Ishikawa (cell line): ENCODE data around the gene FAM53B.

Experiments used
- CEBPB ChIP-seq: IDR thresholded peaks from 2 replicates; pipeline ENCODE4 v1.6.1; 2012
- CREB1 ChIP-seq: IDR thresholded peaks from 2 replicates; pipeline ENCODE4 v1.6.1; 2012; ENCODE audit warnings: low read depth
- EGR1 ChIP-seq: IDR thresholded peaks from 2 replicates; pipeline ENCODE4 v1.6.1; 2012
- EP300 ChIP-seq: IDR thresholded peaks from 2 replicates; pipeline ENCODE4 v1.6.1; 2012; ENCODE audit warnings: borderline replicate concordance
- FOXM1 ChIP-seq: IDR thresholded peaks from 2 replicates; pipeline ENCODE4 v1.6.1; 2012; ENCODE audit warnings: low read depth, borderline replicate concordance
- NFIC ChIP-seq: IDR thresholded peaks from 2 replicates; pipeline ENCODE4 v1.6.1; 2012
- RAD21 ChIP-seq: IDR thresholded peaks from 2 replicates; pipeline ENCODE4 v1.6.1; 2012; ENCODE audit warnings: low read depth
- TAF1 ChIP-seq: IDR thresholded peaks from 2 replicates; pipeline ENCODE4 v1.6.1; 2012; ENCODE audit warnings: low read depth, mild to moderate bottlenecking
- TCF12 ChIP-seq: IDR thresholded peaks from 2 replicates; pipeline ENCODE4 v1.6.1; 2012; ENCODE audit warnings: low read depth
- TEAD4 ChIP-seq: IDR thresholded peaks from 2 replicates; pipeline ENCODE4 v1.6.1; 2012
- YY1 ChIP-seq: IDR thresholded peaks from 2 replicates; pipeline ENCODE4 v1.6.1; 2012; ENCODE audit warnings: low read depth
- TF ChIP-seq, protein P1 (sequence below): IDR thresholded peaks from 2 replicates; pipeline ENCODE4 v1.6.1; 2012; ENCODE audit warnings: low read depth, mild to moderate bottlenecking
- TF ChIP-seq, protein P2 (sequence below): IDR thresholded peaks from 2 replicates; pipeline ENCODE4 v1.6.1; 2012

DNA sequence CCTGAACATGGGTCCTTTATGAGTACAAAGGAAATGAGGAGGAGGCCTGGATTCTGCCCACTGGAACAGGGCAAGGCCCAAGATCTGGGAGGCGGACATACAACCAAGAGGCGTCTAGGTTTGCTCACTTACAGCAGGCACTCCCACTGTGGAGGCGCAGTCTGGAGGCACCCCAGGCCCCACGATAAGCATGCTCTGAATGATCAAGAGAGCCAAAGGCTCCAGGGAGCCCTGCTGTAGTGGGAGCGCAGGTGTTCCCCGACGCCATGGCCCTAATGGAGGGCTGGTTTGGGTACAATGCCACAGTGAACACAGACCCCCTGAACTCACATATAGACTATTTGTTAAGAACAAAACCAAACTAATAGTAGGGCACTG is 88.1 kb downstream of the FAM53B start:
- TF ChIP-seq CREB1 (no peak), FOXM1 (no peak), NFIC (no peak), CEBPB (no peak), YY1 (no peak), EP300 (no peak), TAF1 (no peak), TCF12 (no peak), EGR1 (no peak), TEAD4 (no peak), RAD21 (no peak)
- TF ChIP-seq, protein P1, sequence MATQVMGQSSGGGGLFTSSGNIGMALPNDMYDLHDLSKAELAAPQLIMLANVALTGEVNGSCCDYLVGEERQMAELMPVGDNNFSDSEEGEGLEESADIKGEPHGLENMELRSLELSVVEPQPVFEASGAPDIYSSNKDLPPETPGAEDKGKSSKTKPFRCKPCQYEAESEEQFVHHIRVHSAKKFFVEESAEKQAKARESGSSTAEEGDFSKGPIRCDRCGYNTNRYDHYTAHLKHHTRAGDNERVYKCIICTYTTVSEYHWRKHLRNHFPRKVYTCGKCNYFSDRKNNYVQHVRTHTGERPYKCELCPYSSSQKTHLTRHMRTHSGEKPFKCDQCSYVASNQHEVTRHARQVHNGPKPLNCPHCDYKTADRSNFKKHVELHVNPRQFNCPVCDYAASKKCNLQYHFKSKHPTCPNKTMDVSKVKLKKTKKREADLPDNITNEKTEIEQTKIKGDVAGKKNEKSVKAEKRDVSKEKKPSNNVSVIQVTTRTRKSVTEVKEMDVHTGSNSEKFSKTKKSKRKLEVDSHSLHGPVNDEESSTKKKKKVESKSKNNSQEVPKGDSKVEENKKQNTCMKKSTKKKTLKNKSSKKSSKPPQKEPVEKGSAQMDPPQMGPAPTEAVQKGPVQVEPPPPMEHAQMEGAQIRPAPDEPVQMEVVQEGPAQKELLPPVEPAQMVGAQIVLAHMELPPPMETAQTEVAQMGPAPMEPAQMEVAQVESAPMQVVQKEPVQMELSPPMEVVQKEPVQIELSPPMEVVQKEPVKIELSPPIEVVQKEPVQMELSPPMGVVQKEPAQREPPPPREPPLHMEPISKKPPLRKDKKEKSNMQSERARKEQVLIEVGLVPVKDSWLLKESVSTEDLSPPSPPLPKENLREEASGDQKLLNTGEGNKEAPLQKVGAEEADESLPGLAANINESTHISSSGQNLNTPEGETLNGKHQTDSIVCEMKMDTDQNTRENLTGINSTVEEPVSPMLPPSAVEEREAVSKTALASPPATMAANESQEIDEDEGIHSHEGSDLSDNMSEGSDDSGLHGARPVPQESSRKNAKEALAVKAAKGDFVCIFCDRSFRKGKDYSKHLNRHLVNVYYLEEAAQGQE: no peak
- TF ChIP-seq, protein P2, sequence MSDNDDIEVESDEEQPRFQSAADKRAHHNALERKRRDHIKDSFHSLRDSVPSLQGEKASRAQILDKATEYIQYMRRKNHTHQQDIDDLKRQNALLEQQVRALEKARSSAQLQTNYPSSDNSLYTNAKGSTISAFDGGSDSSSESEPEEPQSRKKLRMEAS: no peak
